ENCODE data around the gene SLC38A9. TPM values are rescaled to one million over a fixed set of nuclear protein-coding genes. Genes with fewer than 3 reads are reported as not detected.

SLC38A9 gene
- total RNA-seq, 4 donors from 2014 or later, result 50.5 to 175 (median 86.7) TPM

GRCh38 chr5:55667938-55668337 is 44.2 kb downstream of the SLC38A9 start:
- Histone ChIP-seq H3K36me3 (no peaks in the 10 kb centered on the region), H3K4me1 (no peaks in the 10 kb centered on the region), H3K27ac (peak overlapping the region; percentile 3 to 55), H3K9me3 (no peaks in the 10 kb centered on the region), H3K27me3 (no peaks in the 10 kb centered on the region), H3K4me3 (no peak overlapping the region)
- no peak for DNase-seq
- TF ChIP-seq, protein P1, sequence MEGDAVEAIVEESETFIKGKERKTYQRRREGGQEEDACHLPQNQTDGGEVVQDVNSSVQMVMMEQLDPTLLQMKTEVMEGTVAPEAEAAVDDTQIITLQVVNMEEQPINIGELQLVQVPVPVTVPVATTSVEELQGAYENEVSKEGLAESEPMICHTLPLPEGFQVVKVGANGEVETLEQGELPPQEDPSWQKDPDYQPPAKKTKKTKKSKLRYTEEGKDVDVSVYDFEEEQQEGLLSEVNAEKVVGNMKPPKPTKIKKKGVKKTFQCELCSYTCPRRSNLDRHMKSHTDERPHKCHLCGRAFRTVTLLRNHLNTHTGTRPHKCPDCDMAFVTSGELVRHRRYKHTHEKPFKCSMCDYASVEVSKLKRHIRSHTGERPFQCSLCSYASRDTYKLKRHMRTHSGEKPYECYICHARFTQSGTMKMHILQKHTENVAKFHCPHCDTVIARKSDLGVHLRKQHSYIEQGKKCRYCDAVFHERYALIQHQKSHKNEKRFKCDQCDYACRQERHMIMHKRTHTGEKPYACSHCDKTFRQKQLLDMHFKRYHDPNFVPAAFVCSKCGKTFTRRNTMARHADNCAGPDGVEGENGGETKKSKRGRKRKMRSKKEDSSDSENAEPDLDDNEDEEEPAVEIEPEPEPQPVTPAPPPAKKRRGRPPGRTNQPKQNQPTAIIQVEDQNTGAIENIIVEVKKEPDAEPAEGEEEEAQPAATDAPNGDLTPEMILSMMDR (IDR thresholded peaks at IDR 0.05), result no peak
- TF ChIP-seq POLR2A (IDR thresholded peaks at IDR 0.05), result no peak
- intact Hi-C loops (cut with DNase I; ENCODE audit: low total_unique reads), result no loop called here

DNA sequence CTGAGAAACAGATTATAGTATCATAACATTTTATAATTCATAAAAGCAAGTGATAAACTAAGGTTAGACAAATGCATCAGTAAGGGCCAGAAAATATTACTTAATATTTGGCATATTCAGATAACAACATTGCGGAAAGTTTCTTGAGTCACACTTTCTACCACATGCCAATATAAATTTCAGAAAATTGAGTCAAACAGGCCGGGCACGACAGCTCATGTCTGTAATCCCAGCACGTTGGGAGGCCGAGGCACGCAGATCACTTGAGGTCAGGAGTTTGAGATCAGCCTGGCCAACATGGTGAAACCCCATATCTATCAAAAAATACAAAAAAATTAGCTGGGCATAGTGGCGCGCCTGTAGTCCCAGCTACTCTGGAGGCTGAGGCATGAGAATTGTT is 47.1 kb downstream of the SLC38A9 start:
- Histone ChIP-seq H3K27ac (no peak overlapping the region), H3K4me3 (no peak overlapping the region), H3K9me3 (no peaks in the 10 kb centered on the region), H3K36me3 (no peaks in the 10 kb centered on the region), H3K4me1 (no peaks in the 10 kb centered on the region), H3K27me3 (no peaks in the 10 kb centered on the region)
- intact Hi-C loops (cut with DNase I; ENCODE audit: low total_unique reads), result no loop called here
- no peak for DNase-seq
- TF ChIP-seq, protein P1 (IDR thresholded peaks at IDR 0.05), result no peak
- no peak for TF ChIP-seq POLR2A (IDR thresholded peaks at IDR 0.05)

- TF ChIP-seq POLR2A (IDR thresholded peaks at IDR 0.05), result no peak
- TF ChIP-seq, protein P1 (IDR thresholded peaks at IDR 0.05), result no peak
- H3K36me3 ChIP-seq, result no peaks in the 10 kb centered on the region
- H3K9me3 ChIP-seq, result no peaks in the 10 kb centered on the region
Observed at GRCh38 chr5:55657443-55657842, 54.7 kb downstream of the SLC38A9 start.

GRCh38 chr5:55650386-55650785 is 61.7 kb downstream of the SLC38A9 start:
- peak overlapping the region in 1 of 2 donors; percentile 33 for H3K27ac ChIP-seq
- H3K4me1 ChIP-seq, result peaks cover 0 to 5% of the 10 kb centered on the region in 2 donors
- TF ChIP-seq, protein P1 (IDR thresholded peaks at IDR 0.05), result no peak
- no peak for TF ChIP-seq POLR2A (IDR thresholded peaks at IDR 0.05)
- intact Hi-C loops (cut with DNase I; ENCODE audit: low total_unique reads), result no loop called here
- H3K4me3 ChIP-seq, result no peak overlapping the region
- H3K27me3 ChIP-seq, result no peaks in the 10 kb centered on the region
- no peak for DNase-seq
- H3K36me3 ChIP-seq, result no peaks in the 10 kb centered on the region
- no peaks in the 10 kb centered on the region for H3K9me3 ChIP-seq

More at GRCh38 chr5:55657443-55657842, 54.7 kb downstream of the SLC38A9 start:
- H3K27me3 ChIP-seq, result no peaks in the 10 kb centered on the region
- no peak overlapping the region for H3K4me3 ChIP-seq
- intact Hi-C loops (cut with DNase I; ENCODE audit: low total_unique reads), result no loop called here
- no peak overlapping the region for H3K27ac ChIP-seq
- no peaks in the 10 kb centered on the region for H3K4me1 ChIP-seq
- no peak for DNase-seq

- Histone ChIP-seq H3K27me3 (no peaks in the 10 kb centered on the region), H3K4me1 (peaks cover 0 to 7% of the 10 kb centered on the region in 2 donors), H3K9me3 (no peaks in the 10 kb centered on the region), H3K27ac (peak overlapping the region in 1 of 2 donors; percentile 33), H3K4me3 (no peak overlapping the region), H3K36me3 (no peaks in the 10 kb centered on the region)
- intact Hi-C loops (cut with DNase I; ENCODE audit: low total_unique reads), result no loop called here
- DNase-seq, result no peak
- TF ChIP-seq, protein P1 (IDR thresholded peaks at IDR 0.05), result no peak
- TF ChIP-seq POLR2A (IDR thresholded peaks at IDR 0.05), result no peak
Observed at GRCh38 chr5:55649963-55650362, 62.2 kb downstream of the SLC38A9 start.

Data from uterus (tissue), 4 donors.